SK-N-SH (cell line): ENCODE measurements around the gene ZNRF4.

Experiments used
- CTCF ChIP-seq: fragments of 200-600 bp; sonication (generic); IDR thresholded peaks from 2 replicates; pipeline ENCODE4 v1.6.1; 2017; ENCODE audit warnings: antibody characterized with exemption, mild to moderate bottlenecking, moderate library complexity
- GABPA ChIP-seq: IDR thresholded peaks from 2 replicates; pipeline ENCODE4 v1.4.0; 2012; ENCODE audit warnings: low read depth, mild to moderate bottlenecking

- TF ChIP-seq CTCF = no peak
- no peak for TF ChIP-seq GABPA
These were observed 20.1 kb upstream of the ZNRF4 start for GRCh38 chr19:5434970-5435641.
